Activated T-cell treated with anti-CD3 and anti-CD28 coated beads, Interleukin-2, amount 50 U/mL, for 24 hours (primary cell): ENCODE data around the gene WSCD1.

Source experiments
- DNase-seq: peaks from one replicate; pipeline ENCODE4 v3.0.0-alpha.2; 2020
- H3K27ac Mint-ChIP-seq: 2 replicates; pipeline ENCODE4 v1.8.0; 2020; ENCODE audit warnings: mild to moderate bottlenecking, mixed read lengths
- H3K27me3 Mint-ChIP-seq: 2 replicates; pipeline ENCODE4 v1.8.0; 2020; ENCODE audit warnings: mixed read lengths
- H3K36me3 Mint-ChIP-seq: 2 replicates; pipeline ENCODE4 v1.8.0; 2020; ENCODE audit warnings: low read depth, mixed read lengths
- H3K4me1 Mint-ChIP-seq: 2 replicates; pipeline ENCODE4 v1.8.0; 2020; ENCODE audit warnings: low read depth, mixed read lengths
- H3K4me3 Mint-ChIP-seq: 2 replicates; pipeline ENCODE4 v1.8.0; 2020; ENCODE audit warnings: mild to moderate bottlenecking, moderate library complexity, mixed read lengths
- H3K9me3 Mint-ChIP-seq: 2 replicates; pipeline ENCODE4 v1.8.0; 2020; ENCODE audit warnings: mixed read lengths

WSCD1 gene

DNA sequence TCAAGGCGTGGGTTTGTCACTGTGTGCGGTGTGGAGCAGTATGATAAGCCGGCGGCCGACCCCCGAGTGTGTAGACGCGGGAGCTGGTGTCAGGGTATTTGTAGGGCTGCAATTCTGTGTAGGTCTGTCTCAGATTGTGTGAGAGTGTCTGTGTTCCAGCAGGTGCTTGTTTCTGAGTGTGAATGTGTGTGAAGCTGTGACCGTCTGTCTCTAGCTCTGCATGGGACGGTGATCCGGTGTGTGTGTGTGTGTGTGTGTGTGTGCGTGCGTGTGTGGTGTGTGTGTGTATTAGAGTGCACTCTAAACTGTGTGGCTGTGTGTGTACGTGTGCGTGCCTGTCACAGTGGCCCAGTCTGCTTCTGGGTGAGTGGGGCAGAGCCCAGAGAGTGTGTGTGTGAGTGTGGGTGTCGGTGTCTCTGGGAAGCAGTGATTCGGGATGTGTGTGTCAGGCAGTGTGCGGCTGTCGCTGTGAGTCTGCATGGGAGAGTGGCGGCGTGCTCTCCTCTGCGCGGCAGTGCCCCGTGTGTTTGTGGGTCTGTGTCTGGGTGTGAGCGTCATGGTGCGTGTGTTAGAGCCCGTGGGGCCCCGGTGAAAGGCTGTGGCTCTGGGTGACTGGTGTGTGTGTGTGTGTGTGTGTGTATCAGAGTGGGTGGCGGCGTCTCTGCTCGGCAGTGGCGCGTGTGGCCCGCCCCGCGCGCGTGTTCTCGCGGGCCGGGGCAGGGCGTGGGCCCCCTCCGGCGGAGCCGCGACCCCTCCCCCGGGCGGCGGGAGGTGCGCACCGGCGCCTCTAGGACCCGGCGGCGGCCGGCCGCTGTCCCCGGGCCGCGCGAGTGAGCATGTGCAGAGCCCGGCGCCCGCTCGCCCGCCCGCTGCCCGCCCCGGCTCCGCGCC, at the start of gene WSCD1:
Gene WSCD1, plus strand, starts transcription at position 841 of the 891 bp plus-strand sequence. CDS start 10,280 bp downstream, outside the sequence.
- Mint-ChIP-seq H3K9me3 (no peaks in the 10 kb centered on the region), H3K4me3 (peak within 1 kb of the TSS; percentile 67), H3K27ac (no peak within 1 kb of the TSS), H3K4me1 (peaks cover 12% of the 10 kb centered on the region), H3K36me3 (no peaks in the 10 kb centered on the region), H3K27me3 (peaks cover 82% of the 10 kb centered on the region)
- DNase-seq, result no peak

DNA sequence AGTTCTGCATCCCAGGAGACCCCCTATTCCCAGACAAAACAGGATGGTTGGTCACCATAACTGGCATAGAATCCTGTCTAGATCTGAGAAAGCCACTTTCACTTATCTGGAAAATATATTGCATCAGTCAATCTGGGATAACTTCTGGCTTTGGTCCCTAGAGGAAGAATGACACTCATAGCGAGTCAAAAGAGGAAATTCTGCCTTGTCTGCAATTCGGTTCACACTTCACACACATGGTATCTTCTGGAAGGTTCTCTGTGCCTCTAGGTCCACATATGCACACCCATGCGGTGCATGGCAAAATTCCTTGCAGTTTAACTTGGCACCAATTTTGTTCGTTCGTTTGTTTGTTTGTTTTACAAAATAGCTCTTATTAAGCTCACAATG, 49.2 kb upstream of the WSCD1 start:
- no peak for DNase-seq
- Mint-ChIP-seq H3K4me1 (peaks cover 19% of the 10 kb centered on the region), H3K9me3 (no peaks in the 10 kb centered on the region), H3K27ac (no peak overlapping the region), H3K36me3 (no peaks in the 10 kb centered on the region), H3K4me3 (no peak overlapping the region), H3K27me3 (peaks cover 54% of the 10 kb centered on the region)

DNA sequence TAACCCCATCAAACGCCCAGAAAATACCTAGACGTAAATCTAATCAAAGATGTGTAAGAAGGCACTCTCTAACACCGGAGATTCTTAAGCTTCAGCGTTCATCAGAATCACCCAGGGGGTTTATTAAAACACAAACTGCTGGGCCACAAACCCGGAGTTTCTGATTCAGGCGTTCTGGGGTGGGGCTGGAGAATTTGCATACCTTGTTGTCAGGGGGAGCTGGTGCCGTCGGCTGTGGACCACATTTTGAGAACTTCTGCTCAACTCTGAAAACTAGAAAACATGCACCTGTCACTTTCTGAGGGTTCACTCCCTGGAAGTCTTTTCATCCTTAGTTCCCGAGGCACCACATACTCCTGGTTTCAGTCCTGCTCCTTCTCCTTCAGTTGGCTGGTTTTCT, 48.6 kb upstream of the WSCD1 start:
- Mint-ChIP-seq H3K4me1 (peaks cover 19% of the 10 kb centered on the region), H3K36me3 (no peaks in the 10 kb centered on the region), H3K9me3 (no peaks in the 10 kb centered on the region), H3K27ac (no peak overlapping the region), H3K27me3 (peaks cover 54% of the 10 kb centered on the region), H3K4me3 (no peak overlapping the region)
- no peak for DNase-seq

- Mint-ChIP-seq H3K9me3 (no peaks in the 10 kb centered on the region), H3K4me3 (no peak overlapping the region), H3K27me3 (peaks cover 54% of the 10 kb centered on the region), H3K36me3 (no peaks in the 10 kb centered on the region), H3K4me1 (peaks cover 19% of the 10 kb centered on the region), H3K27ac (no peak overlapping the region)
- no peak for DNase-seq
Measured at GRCh38 chr17:6023036-6023831, 46.9 kb upstream of the WSCD1 start.

DNA sequence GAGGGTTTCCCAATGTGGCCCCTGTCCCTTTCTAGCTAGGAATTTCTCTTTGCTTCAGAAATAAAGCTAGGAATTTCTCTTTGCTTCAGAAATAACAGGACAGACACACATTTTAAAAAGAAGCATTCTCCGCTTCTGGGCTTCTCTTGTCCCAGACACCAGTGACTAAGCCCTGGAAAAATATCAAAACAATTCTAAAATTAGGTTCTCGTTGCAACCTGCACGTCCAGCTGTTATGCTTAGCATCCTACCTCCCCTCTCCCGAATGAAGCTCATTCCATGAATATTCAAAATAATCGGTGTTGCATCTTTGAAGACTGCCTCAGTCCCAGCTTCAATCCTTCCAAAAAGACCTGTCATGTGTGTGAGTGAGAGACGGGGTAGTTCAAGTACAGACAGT, 45.6 kb upstream of the WSCD1 start:
- DNase-seq, result no peak
- Mint-ChIP-seq H3K9me3 (no peaks in the 10 kb centered on the region), H3K4me1 (peaks cover 16% of the 10 kb centered on the region), H3K27me3 (peaks cover 59% of the 10 kb centered on the region), H3K4me3 (no peak overlapping the region), H3K36me3 (no peaks in the 10 kb centered on the region), H3K27ac (no peak overlapping the region)

DNA sequence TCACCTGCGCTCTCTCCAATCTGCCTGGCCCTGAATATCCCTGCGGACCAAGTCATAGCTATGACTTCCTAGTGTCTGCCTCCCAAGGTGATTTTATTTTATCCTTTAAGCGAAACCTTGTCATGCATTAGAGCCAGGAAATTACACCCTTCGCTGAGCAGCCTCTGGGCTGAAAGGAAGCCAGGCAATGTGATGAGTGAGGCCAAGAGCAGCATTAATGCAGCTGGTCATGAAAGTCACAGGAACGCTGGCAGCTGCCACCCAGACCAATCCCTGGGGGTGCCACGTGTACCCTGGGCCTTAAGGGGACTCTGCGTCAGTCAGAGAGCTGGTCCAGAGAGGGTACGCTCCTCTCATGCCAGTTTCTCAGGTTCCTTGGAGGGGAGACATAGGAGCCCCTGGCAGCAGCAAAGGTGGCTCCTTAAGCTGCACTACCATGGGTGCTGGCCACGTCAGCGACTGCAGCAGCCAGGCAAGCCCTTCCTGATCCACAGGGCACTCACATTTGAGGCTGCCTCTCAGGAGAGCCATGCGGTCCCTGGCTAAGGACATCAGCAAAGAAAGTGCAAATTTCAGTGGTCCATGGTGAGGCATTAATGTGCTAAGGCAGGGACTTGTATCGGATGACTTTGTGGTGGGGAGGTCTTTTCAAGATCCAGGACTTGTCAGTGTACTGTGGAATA, 42.7 kb upstream of the WSCD1 start:
- no peak overlapping the region for H3K4me3 Mint-ChIP-seq
- no peaks in the 10 kb centered on the region for H3K4me1 Mint-ChIP-seq
- peaks cover 44% of the 10 kb centered on the region for H3K27me3 Mint-ChIP-seq
- H3K36me3 Mint-ChIP-seq, result no peaks in the 10 kb centered on the region
- DNase-seq, result no peak
- no peak overlapping the region for H3K27ac Mint-ChIP-seq
- H3K9me3 Mint-ChIP-seq, result no peaks in the 10 kb centered on the region

GRCh38 chr17:6028294-6028693, 41.9 kb upstream of the WSCD1 start:
- Mint-ChIP-seq H3K4me3 (no peak overlapping the region), H3K27ac (no peak overlapping the region), H3K4me1 (no peaks in the 10 kb centered on the region), H3K27me3 (peaks cover 36% of the 10 kb centered on the region), H3K36me3 (no peaks in the 10 kb centered on the region), H3K9me3 (no peaks in the 10 kb centered on the region)
- DNase-seq, result no peak

DNA sequence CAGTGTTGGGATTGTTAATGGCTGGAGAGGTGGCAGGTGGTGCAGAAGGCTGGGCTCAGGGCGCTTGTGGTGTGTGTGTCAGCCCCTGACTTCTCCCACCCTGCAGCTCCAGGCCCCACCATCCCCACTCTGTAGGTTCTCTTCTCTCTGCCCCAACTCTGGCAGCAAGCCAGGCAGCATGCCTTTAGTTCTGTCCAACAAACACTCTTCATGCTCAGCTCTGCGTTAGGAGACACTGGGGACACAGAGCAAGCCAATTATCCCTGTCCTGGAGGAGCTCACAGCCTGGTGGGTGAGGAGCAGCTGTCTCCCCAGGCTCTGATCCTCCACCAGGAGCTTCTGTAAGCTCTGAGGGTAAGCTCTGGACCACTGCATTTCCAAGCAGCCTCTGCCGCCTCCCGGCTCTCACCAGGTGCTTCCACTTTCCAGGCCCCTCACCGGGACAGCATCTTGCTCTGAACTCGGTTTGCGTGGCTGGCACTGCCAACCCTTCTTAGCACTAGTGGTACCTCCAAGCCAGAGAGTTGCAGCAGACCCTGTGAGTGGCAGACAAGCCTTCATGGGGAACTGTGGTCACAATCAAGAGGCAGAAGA, 34.3 kb upstream of the WSCD1 start:
- no peak overlapping the region for H3K27ac Mint-ChIP-seq
- H3K27me3 Mint-ChIP-seq, result peaks cover 6% of the 10 kb centered on the region
- H3K36me3 Mint-ChIP-seq, result no peaks in the 10 kb centered on the region
- H3K9me3 Mint-ChIP-seq, result no peaks in the 10 kb centered on the region
- no peak for DNase-seq
- no peaks in the 10 kb centered on the region for H3K4me1 Mint-ChIP-seq
- H3K4me3 Mint-ChIP-seq, result no peak overlapping the region

DNA sequence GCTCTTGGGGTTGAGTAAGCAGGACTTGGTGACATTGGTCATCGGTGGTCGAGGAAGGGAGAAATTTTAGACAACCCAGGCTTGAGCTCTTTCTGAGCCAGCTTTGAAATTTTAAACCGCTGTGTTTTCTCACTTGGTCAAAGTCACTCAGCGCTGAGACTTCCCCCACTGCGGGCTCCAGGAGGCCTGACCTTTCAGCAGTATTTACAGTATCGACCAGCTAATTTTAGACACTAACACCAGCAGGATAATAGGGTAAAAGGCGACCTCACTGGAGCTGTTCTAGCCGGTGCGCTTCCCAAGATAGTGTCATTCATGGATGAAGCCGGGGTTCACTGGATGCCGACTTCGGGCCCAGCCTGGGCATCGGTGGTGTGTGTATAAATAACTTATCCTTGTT, 29.7 kb upstream of the WSCD1 start:
- H3K27me3 Mint-ChIP-seq, result peaks cover 2% of the 10 kb centered on the region
- H3K4me1 Mint-ChIP-seq, result no peaks in the 10 kb centered on the region

GRCh38 chr17:6041246-6041645, 28.9 kb upstream of the WSCD1 start:
- Mint-ChIP-seq H3K27me3 (peaks cover 2% of the 10 kb centered on the region), H3K4me3 (no peak overlapping the region), H3K9me3 (no peaks in the 10 kb centered on the region), H3K27ac (no peak overlapping the region), H3K36me3 (no peaks in the 10 kb centered on the region), H3K4me1 (no peaks in the 10 kb centered on the region)
- no peak for DNase-seq

More for the DNA sequence above, 29.7 kb upstream of the WSCD1 start:
- no peaks in the 10 kb centered on the region for H3K36me3 Mint-ChIP-seq
- H3K4me3 Mint-ChIP-seq, result no peak overlapping the region
- DNase-seq, result no peak
- no peak overlapping the region for H3K27ac Mint-ChIP-seq
- no peaks in the 10 kb centered on the region for H3K9me3 Mint-ChIP-seq

- no peaks in the 10 kb centered on the region for H3K9me3 Mint-ChIP-seq
- H3K4me3 Mint-ChIP-seq, result no peak overlapping the region
- H3K27me3 Mint-ChIP-seq, result no peaks in the 10 kb centered on the region
- no peak overlapping the region for H3K27ac Mint-ChIP-seq
- H3K4me1 Mint-ChIP-seq, result no peaks in the 10 kb centered on the region
- DNase-seq, result no peak
- H3K36me3 Mint-ChIP-seq, result no peaks in the 10 kb centered on the region
Measured at GRCh38 chr17:6043405-6043804, 26.8 kb upstream of the WSCD1 start.

GRCh38 chr17:6044261-6044660, 25.9 kb upstream of the WSCD1 start:
- Mint-ChIP-seq H3K4me3 (no peak overlapping the region), H3K27me3 (no peaks in the 10 kb centered on the region), H3K27ac (no peak overlapping the region), H3K4me1 (no peaks in the 10 kb centered on the region), H3K9me3 (no peaks in the 10 kb centered on the region), H3K36me3 (no peaks in the 10 kb centered on the region)
- no peak for DNase-seq

- Mint-ChIP-seq H3K27ac (no peak overlapping the region), H3K4me1 (no peaks in the 10 kb centered on the region), H3K27me3 (no peaks in the 10 kb centered on the region), H3K36me3 (no peaks in the 10 kb centered on the region), H3K9me3 (no peaks in the 10 kb centered on the region), H3K4me3 (no peak overlapping the region)
- no peak for DNase-seq
Measured at GRCh38 chr17:6045621-6046357, 24.4 kb upstream of the WSCD1 start.

- no peaks in the 10 kb centered on the region for H3K9me3 Mint-ChIP-seq
- no peak overlapping the region for H3K27ac Mint-ChIP-seq
- no peak overlapping the region for H3K4me3 Mint-ChIP-seq
- no peak for DNase-seq
- H3K4me1 Mint-ChIP-seq, result no peaks in the 10 kb centered on the region
- peaks cover 2% of the 10 kb centered on the region for H3K27me3 Mint-ChIP-seq
- no peaks in the 10 kb centered on the region for H3K36me3 Mint-ChIP-seq
Measured at GRCh38 chr17:6046431-6046830, 23.7 kb upstream of the WSCD1 start.
